CD4-positive, alpha-beta T cell treated with Interleukin-6 for 4 hours (primary cell): ENCODE results near the gene PHAF1.
"Not testable (repeated sequence)": the region's sequence is repeated elsewhere in the genome, so short reads cannot be mapped to it uniquely, and the experiment has no call there.

Experiments used
- DNase-seq: peaks from one replicate; pipeline ENCODE4 v3.0.0-alpha.2; 2020; ENCODE audit warnings: mixed read lengths

Gene PHAF1

DNA sequence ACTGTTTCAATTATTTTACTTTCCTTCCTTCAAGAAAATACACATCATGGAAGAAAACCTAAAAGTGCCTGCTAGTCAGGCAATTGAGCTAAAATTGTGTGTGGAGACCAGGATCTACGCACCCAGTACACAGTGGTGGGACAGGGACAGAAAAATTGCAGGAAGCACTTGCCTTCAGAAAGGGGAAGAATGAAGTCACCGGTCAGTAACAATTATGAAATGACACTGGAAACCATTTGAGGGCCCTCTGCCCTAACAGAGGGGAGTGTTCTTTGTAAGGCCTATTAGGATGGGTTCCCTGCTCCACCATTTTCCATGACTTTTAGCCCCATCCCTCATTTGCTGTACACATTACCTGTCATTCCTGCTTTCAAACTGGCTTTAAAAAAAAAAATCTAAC, 4.5 kb upstream of the PHAF1 start:
- no peak for DNase-seq

DNA sequence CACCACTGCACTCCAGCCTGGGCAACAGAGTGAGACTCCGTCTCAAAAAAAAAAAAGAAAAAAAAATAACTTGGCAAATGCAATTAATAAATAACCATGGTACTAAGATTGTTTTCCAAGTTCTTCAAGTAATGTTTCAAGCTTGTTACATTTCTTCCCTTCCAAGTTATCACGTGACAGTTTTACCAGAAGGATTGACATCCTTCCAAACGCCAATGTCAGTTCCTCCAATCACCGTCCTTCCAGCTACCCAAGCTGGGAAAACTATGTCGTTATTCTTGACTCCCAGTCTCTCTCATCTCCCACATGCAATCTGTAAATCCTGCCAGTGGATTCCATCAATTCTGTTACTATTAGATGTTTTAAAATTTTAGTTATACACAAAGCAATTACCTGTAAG, 3.9 kb upstream of the PHAF1 start:
- no peak for DNase-seq

- DNase-seq, result no peak
Observed at GRCh38 chr16:67108489-67108888, 1.3 kb upstream of the PHAF1 start.

GRCh38 chr16:67108931-67109406, 772 bp upstream of the PHAF1 start:
- no peak for DNase-seq

DNA sequence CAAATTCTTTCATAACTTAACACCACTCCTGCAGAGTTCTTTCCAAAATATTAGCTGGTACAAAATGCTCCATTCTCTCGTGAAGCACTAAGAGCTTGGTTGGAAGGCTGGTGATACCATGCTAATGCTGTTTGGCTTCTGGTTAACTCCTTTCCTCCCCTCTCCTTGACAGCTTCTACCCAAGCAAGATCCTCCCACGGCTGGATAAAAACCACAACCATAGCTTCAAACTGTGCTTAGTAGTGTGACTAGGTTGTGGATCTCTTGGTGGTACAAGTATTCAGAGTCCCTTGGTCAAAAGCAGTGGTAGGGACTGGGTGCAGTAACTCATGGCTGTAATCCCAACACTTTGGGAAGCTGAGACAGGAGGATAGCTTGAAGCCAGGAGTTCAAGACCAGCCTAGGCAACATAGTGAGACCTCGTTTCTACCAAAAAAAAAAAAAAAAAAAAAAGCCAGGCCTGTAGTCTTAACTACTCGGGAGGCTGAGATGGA, 2.3 kb downstream of the PHAF1 start:
- DNase-seq, result no peak

GRCh38 chr16:67112591-67113399, 3.1 kb downstream of the PHAF1 start:
- DNase-seq, result no peak

DNA sequence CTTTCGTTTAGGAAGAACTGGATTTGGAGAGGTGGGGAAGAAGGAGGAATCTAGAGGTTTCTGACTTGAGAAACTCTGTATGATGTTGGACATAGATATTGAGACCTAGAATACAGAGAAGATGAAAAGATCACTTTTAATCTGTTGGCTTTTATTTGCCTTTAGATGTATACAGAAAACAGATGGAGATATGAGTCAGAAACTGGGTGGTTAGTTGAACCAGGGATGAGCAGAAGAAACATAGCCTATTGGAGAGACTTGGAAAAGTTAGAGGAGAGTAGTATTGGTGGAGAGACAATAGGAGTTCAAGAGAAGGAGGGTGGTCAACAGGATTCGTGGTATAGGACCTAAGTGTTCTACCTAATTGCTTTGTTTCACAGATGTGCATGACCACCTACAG, 5.1 kb downstream of the PHAF1 start:
- no peak for DNase-seq

- DNase-seq, result no peak
Observed at GRCh38 chr16:67115639-67116038, 5.9 kb downstream of the PHAF1 start.

GRCh38 chr16:67116388-67117311, 6.9 kb downstream of the PHAF1 start:
- DNase-seq, result no peak

GRCh38 chr16:67117716-67118115, 8.0 kb downstream of the PHAF1 start:
- no peak for DNase-seq

GRCh38 chr16:67120025-67120424, 10.3 kb downstream of the PHAF1 start:
- no peak for DNase-seq

GRCh38 chr16:67122799-67123198, 13.1 kb downstream of the PHAF1 start:
- DNase-seq, result not testable (repeated sequence)

- no peak for DNase-seq
Observed at GRCh38 chr16:67128417-67128816, 18.7 kb downstream of the PHAF1 start.

DNA sequence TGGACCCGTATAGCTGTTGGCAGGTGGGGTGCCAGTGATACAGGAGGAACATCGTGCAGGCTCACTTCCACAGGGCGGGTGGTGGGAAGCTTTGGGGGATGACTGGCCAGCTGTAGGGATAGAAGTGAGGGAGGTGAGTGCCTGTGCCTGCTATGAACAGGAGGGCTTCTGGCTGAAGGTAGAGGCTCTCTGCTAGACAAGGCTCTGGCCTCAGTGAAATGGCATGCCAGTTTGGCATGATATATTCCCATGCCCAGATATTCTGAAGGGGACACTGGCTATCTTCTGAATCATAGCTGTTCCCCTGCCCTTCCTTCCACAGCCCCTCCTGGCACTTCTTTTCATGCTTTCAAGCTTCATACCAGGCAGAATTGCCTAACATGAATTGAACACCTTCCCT, 19.1 kb downstream of the PHAF1 start:
- no peak for DNase-seq

- DNase-seq, result no peak
Observed at GRCh38 chr16:67129422-67129821, 19.7 kb downstream of the PHAF1 start.

GRCh38 chr16:67137605-67138004, 27.9 kb downstream of the PHAF1 start:
- DNase-seq, result no peak

DNA sequence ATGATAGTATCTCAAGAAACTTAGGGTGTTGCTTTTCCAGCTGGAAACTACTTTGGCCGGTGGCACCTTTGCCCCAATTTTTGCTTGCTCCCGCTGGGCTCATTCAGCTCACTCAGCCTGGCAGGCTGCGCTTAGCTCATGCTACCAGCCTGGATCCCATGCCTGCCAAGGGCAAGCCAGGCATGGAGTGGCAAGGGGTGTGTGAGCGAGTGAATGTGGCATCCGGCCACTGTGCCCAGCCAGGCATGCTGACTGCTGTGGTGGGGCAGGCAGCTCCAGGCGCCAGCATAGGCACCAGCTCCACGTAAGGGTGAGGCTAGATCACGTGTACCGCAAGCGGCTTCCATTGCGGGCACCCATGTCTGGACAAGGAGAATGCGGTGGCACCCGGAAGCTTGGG, 31.6 kb downstream of the PHAF1 start:
- no peak for DNase-seq

DNA sequence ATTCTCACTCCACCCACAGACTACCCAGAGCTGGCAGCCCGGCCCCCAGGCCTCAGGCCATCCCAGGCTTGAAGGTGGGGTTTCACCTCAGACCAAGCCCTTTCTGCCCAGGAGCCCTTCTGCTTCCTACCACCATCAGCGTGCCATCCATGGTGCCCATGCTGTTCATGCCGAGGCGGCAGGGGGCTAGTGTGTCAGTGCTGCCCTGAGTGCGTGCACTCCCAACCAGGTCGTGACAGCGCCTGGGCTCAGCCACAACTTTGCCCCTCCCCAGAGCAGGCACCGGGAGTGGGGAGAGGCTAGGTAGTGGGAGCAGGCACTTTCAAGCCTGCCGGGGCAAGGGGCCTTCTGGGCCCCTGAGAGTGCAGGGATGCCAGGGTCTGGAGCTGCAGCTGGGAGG, 32.6 kb downstream of the PHAF1 start:
- no peak for DNase-seq

- DNase-seq, result no peak
Observed at GRCh38 chr16:67144943-67145342, 35.2 kb downstream of the PHAF1 start.

- no peak for DNase-seq
Observed at GRCh38 chr16:67145746-67146145, 36.0 kb downstream of the PHAF1 start.

- no peak for DNase-seq
Observed at GRCh38 chr16:67146523-67147357, 37.0 kb downstream of the PHAF1 start.

GRCh38 chr16:67147437-67148140, 37.8 kb downstream of the PHAF1 start:
- DNase-seq, result no peak
